ENCODE results near the gene CPA4. TPM values are rescaled to one million over a fixed set of nuclear protein-coding genes. Genes with fewer than 3 reads are reported as not detected.

Gene CPA4
- total RNA-seq, 6 donors from 2014 or later, result 0.20 to 0.34 TPM; not detected in 4

- H3K27me3 ChIP-seq, result no peaks in the 10 kb centered on the region
- no peak within 1 kb of the TSS for H3K4me3 ChIP-seq
- ATAC-seq (ENCODE audit: low FRiP score in 2 of 2), result no peak
- no peaks in the 10 kb centered on the region for H3K9me3 ChIP-seq
- no peak for DNase-seq
- H3K36me3 ChIP-seq, result no peaks in the 10 kb centered on the region
- whole genome bisulfite sequencing, 2 donors, result 87 to 93% methylated on average over 3 of the region's 3 CpGs
- no peak within 1 kb of the TSS for H3K27ac ChIP-seq
- TF ChIP-seq POLR2A (IDR thresholded peaks at IDR 0.05) (no peak), POLR2AphosphoS5 (IDR thresholded peaks at IDR 0.05) (no peak), EP300 (IDR thresholded peaks at IDR 0.05) (no peak)
- TF ChIP-seq, protein P1, sequence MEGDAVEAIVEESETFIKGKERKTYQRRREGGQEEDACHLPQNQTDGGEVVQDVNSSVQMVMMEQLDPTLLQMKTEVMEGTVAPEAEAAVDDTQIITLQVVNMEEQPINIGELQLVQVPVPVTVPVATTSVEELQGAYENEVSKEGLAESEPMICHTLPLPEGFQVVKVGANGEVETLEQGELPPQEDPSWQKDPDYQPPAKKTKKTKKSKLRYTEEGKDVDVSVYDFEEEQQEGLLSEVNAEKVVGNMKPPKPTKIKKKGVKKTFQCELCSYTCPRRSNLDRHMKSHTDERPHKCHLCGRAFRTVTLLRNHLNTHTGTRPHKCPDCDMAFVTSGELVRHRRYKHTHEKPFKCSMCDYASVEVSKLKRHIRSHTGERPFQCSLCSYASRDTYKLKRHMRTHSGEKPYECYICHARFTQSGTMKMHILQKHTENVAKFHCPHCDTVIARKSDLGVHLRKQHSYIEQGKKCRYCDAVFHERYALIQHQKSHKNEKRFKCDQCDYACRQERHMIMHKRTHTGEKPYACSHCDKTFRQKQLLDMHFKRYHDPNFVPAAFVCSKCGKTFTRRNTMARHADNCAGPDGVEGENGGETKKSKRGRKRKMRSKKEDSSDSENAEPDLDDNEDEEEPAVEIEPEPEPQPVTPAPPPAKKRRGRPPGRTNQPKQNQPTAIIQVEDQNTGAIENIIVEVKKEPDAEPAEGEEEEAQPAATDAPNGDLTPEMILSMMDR (IDR thresholded peaks at IDR 0.05), result no peak
- no peaks in the 10 kb centered on the region for H3K4me1 ChIP-seq
Measured at GRCh38 chr7:130266258-130266960, 26.6 kb upstream of the CPA4 start, which contains the start of gene CPA2. CPA2 (plus strand) TSS chr7:130266863; CDS start chr7:130266882, 19 bp downstream.

- Histone ChIP-seq H3K4me1 (peaks cover 0 to 2% (median 0%) of the 10 kb centered on the region in 4 donors), H3K36me3 (no peaks in the 10 kb centered on the region), H3K9me3 (no peaks in the 10 kb centered on the region), H3K27me3 (no peaks in the 10 kb centered on the region), H3K27ac (no peak overlapping the region), H3K4me3 (no peak overlapping the region)
- ATAC-seq (ENCODE audit: low FRiP score in 2 of 2), result no peak
- 91% methylated on average over 1 of the region's 1 CpG for WGBS, 2 donors
- no peak for DNase-seq
- no peak for TF ChIP-seq POLR2AphosphoS5 (IDR thresholded peaks at IDR 0.05)
- TF ChIP-seq POLR2A (IDR thresholded peaks at IDR 0.05), result no peak
- TF ChIP-seq, protein P1 (IDR thresholded peaks at IDR 0.05), result no peak
- TF ChIP-seq EP300 (IDR thresholded peaks at IDR 0.05), result no peak
Measured at GRCh38 chr7:130266961-130267321, 26.0 kb upstream of the CPA4 start.

DNA sequence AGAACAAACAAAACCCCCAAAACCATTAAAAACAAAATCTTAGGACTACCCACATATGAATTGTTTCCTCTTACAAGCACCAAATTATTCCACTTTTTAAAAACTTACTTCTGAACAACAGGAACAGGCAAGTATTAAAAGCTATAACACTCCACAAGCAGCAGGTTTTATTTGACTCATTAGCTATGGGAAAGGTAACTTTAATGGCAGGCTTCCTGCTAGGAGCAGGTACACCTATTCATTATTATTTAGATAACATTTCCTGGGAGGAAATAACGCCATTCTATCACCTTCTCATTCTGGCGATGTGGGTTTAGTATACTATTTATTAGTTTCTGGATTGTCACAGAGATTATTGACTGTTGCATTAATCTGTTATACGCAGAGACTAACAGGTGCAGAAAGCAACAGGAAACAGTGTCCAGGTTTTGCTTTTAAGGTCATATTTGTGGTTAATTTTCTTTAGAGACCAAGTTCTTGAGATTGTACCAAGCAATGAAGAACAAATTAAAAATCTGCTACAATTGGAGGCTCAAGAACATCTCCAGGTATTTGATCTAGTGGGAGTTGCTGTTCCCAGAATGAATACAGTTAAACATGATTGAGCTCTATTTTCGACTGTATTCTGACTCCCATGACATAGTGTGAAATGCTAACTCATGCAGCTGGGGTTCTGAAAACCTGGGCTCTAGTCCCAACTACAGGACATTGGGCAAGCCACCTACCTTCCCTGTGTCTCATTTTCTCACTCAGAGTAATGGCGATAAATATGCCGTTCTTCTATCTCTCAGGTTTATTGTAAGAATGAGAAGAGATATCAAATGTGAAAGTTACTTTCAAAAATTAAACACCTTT lies 24.3 kb upstream of the CPA4 start:
- Histone ChIP-seq H3K36me3 (no peaks in the 10 kb centered on the region), H3K4me3 (no peak overlapping the region), H3K27ac (no peak overlapping the region), H3K9me3 (no peaks in the 10 kb centered on the region), H3K4me1 (peaks cover 5 to 15% (median 9%) of the 10 kb centered on the region in 4 donors), H3K27me3 (no peaks in the 10 kb centered on the region)
- TF ChIP-seq, protein P1 (IDR thresholded peaks at IDR 0.05), result no peak
- TF ChIP-seq POLR2A (IDR thresholded peaks at IDR 0.05) (no peak), POLR2AphosphoS5 (IDR thresholded peaks at IDR 0.05) (no peak), EP300 (IDR thresholded peaks at IDR 0.05) (no peak)
- WGBS, 2 donors, result 67 to 77% methylated on average over 6 of the region's 6 CpGs
- DNase-seq (no peak), ATAC-seq (ENCODE audit: low FRiP score in 2 of 2) (no peak)

DNA sequence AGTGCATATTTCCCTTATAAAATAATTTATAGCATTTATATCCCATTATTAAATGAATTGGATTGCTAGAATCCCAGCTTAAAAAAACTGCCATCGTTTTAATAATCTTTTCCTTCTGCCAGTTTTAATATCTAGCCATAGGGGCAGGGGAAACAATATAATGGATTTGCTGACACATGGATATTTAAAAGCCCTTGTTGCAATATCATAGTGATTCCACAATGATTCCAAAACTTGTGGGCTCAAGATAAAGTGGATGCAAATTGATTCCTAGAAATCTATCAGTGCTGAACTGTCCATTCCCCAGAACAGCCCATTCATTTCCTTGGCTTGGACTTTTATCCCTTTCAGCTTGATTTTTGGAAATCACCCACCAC lies 23.7 kb upstream of the CPA4 start:
- H3K27ac ChIP-seq, result no peak overlapping the region
- WGBS, 2 donors, result 73 to 78% methylated on average over 1 of the region's 1 CpG
- no peak overlapping the region for H3K4me3 ChIP-seq
- H3K9me3 ChIP-seq, result no peaks in the 10 kb centered on the region
- TF ChIP-seq EP300 (IDR thresholded peaks at IDR 0.05) (no peak), POLR2AphosphoS5 (IDR thresholded peaks at IDR 0.05) (no peak), POLR2A (IDR thresholded peaks at IDR 0.05) (no peak)
- TF ChIP-seq, protein P1 (IDR thresholded peaks at IDR 0.05), result no peak
- DNase-seq (no peak), ATAC-seq (ENCODE audit: low FRiP score in 2 of 2) (no peak)
- peaks cover 5 to 15% (median 13%) of the 10 kb centered on the region in 4 donors for H3K4me1 ChIP-seq
- H3K27me3 ChIP-seq, result no peaks in the 10 kb centered on the region
- H3K36me3 ChIP-seq, result no peaks in the 10 kb centered on the region

All from upper lobe of left lung (tissue), 6 donors.